Endothelial cell of umbilical vein (primary cell): Measurements from ENCODE around the gene TMEM214. TPM values are rescaled to one million over a fixed set of nuclear protein-coding genes. Genes with fewer than 3 reads are reported as not detected.

ENCODE experiments used
- BruUV-seq: library from RNA; stranded (reverse); fragments of 400-500 nt; replicated peaks from 2 replicates; lab custom pipeline; 2021; lab: Mats Ljungman, UMichigan
- CTCF ChIA-PET: fragments of 300-600, 350-600 bp; sonication (Branson Sonifier 250); formaldehyde crosslinking; loops from one replicate; lab custom pipeline; 2021; ENCODE audit warnings: antibody characterized with exemption, inconsistent platforms; lab: Charles Lee
- POLR2A ChIA-PET: fragments of 300-600, 350-600 bp; sonication (Branson Sonifier 250); formaldehyde crosslinking; loops from one replicate; lab custom pipeline; 2021; ENCODE audit warnings: antibody characterized with exemption, inconsistent platforms; lab: Charles Lee
- DNase-seq: peaks from one replicate; pipeline ENCODE4 v3.0.0-alpha.2; 2011; ENCODE audit warnings: low read depth, low spot score
- FAIRE-seq: peaks from 2 replicates; lab custom pipeline; 2011; peaks lifted over from hg19 to GRCh38; lab: Jason Lieb, UNC
- H2AFZ ChIP-seq: 2 replicates; pipeline ENCODE4 v1.6.0; 2012; ENCODE audit warnings: low read depth, low read length, control low read depth, inconsistent platforms
- H3K27ac ChIP-seq: 2 replicates; pipeline ENCODE4 v1.5.1; 2011; ENCODE audit warnings: low read depth, mild to moderate bottlenecking, control low read depth, low read length, moderate library complexity; ENCODE audit not compliant: insufficient read depth
- H3K27me3 ChIP-seq, 2 experiments: 2 replicates each; pipeline versions ENCODE4 v1.6.0 to v1.6.1; 2011; ENCODE audit warnings: low read length in 2 of 2, mixed read lengths in 1 of 2; ENCODE audit not compliant: control insufficient read depth in 2 of 2, insufficient read depth in 2 of 2
- H3K36me3 ChIP-seq, 2 experiments: 2 replicates in 1 of 2; 3 replicates in 1 of 2; pipeline ENCODE4 v1.5.1; 2011; ENCODE audit warnings: low read length in 2 of 2, mild to moderate bottlenecking in 1 of 2, moderate library complexity in 1 of 2; ENCODE audit not compliant: control insufficient read depth in 2 of 2, insufficient read depth in 2 of 2; ENCODE audit errors: extremely low read depth in 1 of 2
- H3K4me1 ChIP-seq: 3 replicates; pipeline ENCODE4 v1.5.1; 2011; ENCODE audit warnings: mild to moderate bottlenecking, low read length; ENCODE audit not compliant: control insufficient read depth, insufficient read depth; ENCODE audit errors: extremely low read depth
- H3K4me2 ChIP-seq: 2 replicates; pipeline ENCODE4 v1.6.1; 2011; ENCODE audit warnings: low read length, control low read depth, mixed read lengths; ENCODE audit not compliant: insufficient read depth
- H3K4me3 ChIP-seq, 3 experiments: fragments of 200-600 bp in 1 of 3; sonication (generic), shearing (Covaris generic) in 1 of 3; replicated peaks in 1 of 3; 2 replicates each; pipeline ENCODE4 v1.5.1; 2011 to 2016; ENCODE audit warnings: control low read depth in 3 of 3, low read length in 3 of 3, mild to moderate bottlenecking in 2 of 3, inconsistent platforms in 1 of 3, low read depth in 1 of 3, moderate library complexity in 1 of 3; ENCODE audit not compliant: insufficient read depth in 1 of 3
- H3K79me2 ChIP-seq: 2 replicates; pipeline ENCODE4 v1.6.0; 2012; ENCODE audit warnings: low read length, inconsistent platforms; ENCODE audit not compliant: control insufficient read depth, insufficient read depth
- H3K9ac ChIP-seq: replicated peaks from 2 replicates; pipeline ENCODE3; 2011; ENCODE audit warnings: low read length, control low read depth; ENCODE audit not compliant: insufficient read depth; ENCODE audit errors: extremely low read depth
- H3K9me1 ChIP-seq: replicated peaks from 3 replicates; pipeline ENCODE4 v1.6.0; 2011; ENCODE audit warnings: mild to moderate bottlenecking, low read length; ENCODE audit not compliant: control insufficient read depth, insufficient read depth; ENCODE audit errors: extremely low read depth
- H3K9me3 ChIP-seq: replicated peaks from 2 replicates; pipeline ENCODE4 v1.5.1; 2012; ENCODE audit warnings: low read length, inconsistent platforms; ENCODE audit not compliant: control insufficient read depth, insufficient read depth
- H4K20me1 ChIP-seq: replicated peaks from 2 replicates; pipeline ENCODE3; 2011; ENCODE audit warnings: mild to moderate bottlenecking, low read length; ENCODE audit not compliant: control insufficient read depth, insufficient read depth; ENCODE audit errors: extremely low read depth
- CTCF ChIP-seq, 2 donors: IDR thresholded peaks; 1 replicate in 1 of 2; 2 replicates in 1 of 2; pipeline ENCODE4 v1.5.1; 2011; ENCODE audit warnings: low read length in 2 of 2, mild to moderate bottlenecking in 2 of 2, moderate library complexity in 2 of 2, control low read depth in 1 of 2, inconsistent platforms in 1 of 2, low read depth in 1 of 2; ENCODE audit not compliant: insufficient read depth in 1 of 2; ENCODE audit errors: extremely low read depth in 1 of 2
- EZH2 ChIP-seq: IDR thresholded peaks from 2 replicates; pipeline ENCODE4 v1.6.1; 2012; ENCODE audit warnings: borderline replicate concordance, low read depth, mild to moderate bottlenecking, moderate library complexity, low read length, inconsistent platforms; ENCODE audit not compliant: severe bottlenecking
- FOS ChIP-seq: IDR thresholded peaks from 2 replicates; pipeline ENCODE4 v1.6.1; 2011; ENCODE audit warnings: mild to moderate bottlenecking, low read length, moderate library complexity, borderline replicate concordance; ENCODE audit not compliant: insufficient read depth
- GATA2 ChIP-seq: IDR thresholded peaks from 2 replicates; pipeline ENCODE4 v1.7.0; 2011; ENCODE audit warnings: low read depth, mild to moderate bottlenecking, moderate library complexity, mixed read lengths, low read length; ENCODE audit not compliant: insufficient read length, insufficient read depth
- JUN ChIP-seq: IDR thresholded peaks from 2 replicates; pipeline ENCODE4 v1.6.1; 2011; ENCODE audit warnings: borderline replicate concordance, low read depth; ENCODE audit not compliant: insufficient read length, insufficient read depth
- MAX ChIP-seq: IDR thresholded peaks from 2 replicates; pipeline ENCODE4 v1.6.1; 2011; ENCODE audit not compliant: insufficient read depth, insufficient read length
- MYC ChIP-seq: IDR thresholded peaks from one replicate; pipeline ENCODE4 v1.6.1; 2011; ENCODE audit warnings: mild to moderate bottlenecking, low read depth, low read length
- POLR2A ChIP-seq: IDR thresholded peaks from 2 replicates; pipeline ENCODE4 v1.6.1; 2012; ENCODE audit warnings: low read depth, mild to moderate bottlenecking, control low read depth, low read length
- POLR2AphosphoS5 ChIP-seq: IDR thresholded peaks from 2 replicates; pipeline ENCODE4 v1.6.1; 2012; ENCODE audit warnings: low read depth, mild to moderate bottlenecking, control low read depth, low read length, moderate library complexity; ENCODE audit not compliant: insufficient read depth
- dilution Hi-C: fragments of 300-500 bp; cut with MboI; formaldehyde crosslinking; loops from one replicate; pipeline ENCODE4 v1.15.0; 2019; ENCODE audit warnings: low sequenced_read_pairs; ENCODE audit not compliant: extremely low pct_ligation_motif_present
- intact Hi-C: fragments of 100-400 bp; cut with micrococcal nuclease; formaldehyde crosslinking; loops from one replicate; pipeline ENCODE4 v1.10.0; 2022
- polyA plus RNA-seq, 4 experiments: library from polyadenylated mRNA; depleted of rRNA in 3 of 4; stranded (reverse) in 3 of 4; unstranded in 1 of 4; fragments of >200 nt; gene quantifications; 2 replicates each; pipeline versions ENCODE4 v1.2.1 to v1.2.3, GENCODE V29; 2011 to 2012; ENCODE audit warnings: missing spikeins in 1 of 4
- total RNA-seq: library from RNA; stranded (reverse); gene quantifications from 2 replicates; pipeline ENCODE4 v1.2.3, GENCODE V29; 2021

TMEM214 gene
- total and polyA plus RNA-seq, 2 donors (not counting 3 experiments of a cell fraction or from before 2014, with no cell fraction given), result 109 to 163 TPM

- Histone ChIP-seq H3K9me1 (no peaks in the 10 kb centered on the region), H3K27ac (no peak overlapping the region), H4K20me1 (no peaks in the 10 kb centered on the region), H3K4me2 (peak overlapping the region; percentile 72), H3K79me2 (no peaks in the 10 kb centered on the region), H3K4me3 (peak overlapping the region in 1 of 3 experiments; percentile 55), H3K4me1 (peaks cover 12% of the 10 kb centered on the region), H2AFZ (no peak overlapping the region), H3K27me3 (no peaks in the 10 kb centered on the region), H3K9ac (no peak overlapping the region), H3K36me3 (no peaks in the 10 kb centered on the region), H3K9me3 (no peaks in the 10 kb centered on the region)
- DNase-seq (no peak), FAIRE-seq (no peak)
- dilution Hi-C loops (no loop called here), intact Hi-C loops (loop anchor here (1.0 to 5.0 kb wide), 2 partner anchors 14 to 238 kb away; partner anchors contain the start of genes DPYSL5 and OST4)
- TF ChIP-seq FOS (no peak), POLR2A (no peak), POLR2AphosphoS5 (no peak), EZH2 (no peak), MYC (no peak), JUN (no peak), CTCF (IDR thresholded peaks at IDR 0.05; ENCODE audit: extremely low read depth in 1 of 2, insufficient read depth in 1 of 2, low read depth in 1 of 2, low read length in 2 of 2) (no peak), MAX (no peak), GATA2 (no peak)
- ChIA-PET CTCF (interaction anchor here (0.6 to 6.0 kb wide), 15 partner anchors 9 to 235 kb away, joined by 3 to 55 read pairs (median 4); partner anchors contain the start of genes AGBL5, OST4 and TRIM54), POLR2A (no interaction called here)
- BruUV-seq, result no TSS peak
Observed at GRCh38 chr2:27085062-27085672, 52.4 kb downstream of the TMEM214 start.
